ENCODE measurements around the gene ALLC.

- TF ChIP-seq POLR2AphosphoS5 (IDR thresholded peaks at IDR 0.05; ENCODE audit: borderline replicate concordance, low read depth, low read length), result no peak
- TF ChIP-seq EZH2 (IDR thresholded peaks at IDR 0.05), result no peak
These were observed 9.2 kb downstream of the ALLC start for GRCh38 chr2:3667151-3667631.

All from SK-N-MC (cell line).